WTC11 (cell line): ENCODE results near the gene RNF149. TPM values are rescaled to one million over a fixed set of nuclear protein-coding genes. Genes with fewer than 3 reads are reported as not detected.

Experiments
- ATAC-seq: fragments of 200-7000 bp; cut with Tn5 transposase; 2 replicates; pipeline ENCODE4 v1.10.0; 2021; ENCODE audit warnings: mild to moderate bottlenecking, moderate library complexity
- CTCF ChIA-PET: fragments of 300-600 bp; sonication (Branson Sonifier 250); formaldehyde crosslinking; loops from one replicate; lab custom pipeline; 2021; ENCODE audit warnings: antibody characterized with exemption; lab: Charles Lee
- POLR2A ChIA-PET: fragments of 350-600 bp; sonication (Branson Sonifier 250); formaldehyde crosslinking; loops from one replicate; lab custom pipeline; 2021; ENCODE audit warnings: antibody characterized with exemption; lab: Charles Lee
- DNase-seq: peaks from one replicate; pipeline ENCODE4 v3.0.0; 2021; ENCODE audit warnings: low spot score
- H3K27ac Mint-ChIP-seq: 2 replicates; pipeline ENCODE4 v1.8.0; 2021; ENCODE audit warnings: mixed read lengths
- H3K27me3 Mint-ChIP-seq: 2 replicates; pipeline ENCODE4 v1.8.0; 2021; ENCODE audit warnings: low read depth, mild to moderate bottlenecking, moderate library complexity, mixed read lengths
- H3K36me3 Mint-ChIP-seq: 2 replicates; pipeline ENCODE4 v1.8.0; 2021; ENCODE audit warnings: mixed read lengths
- H3K4me1 Mint-ChIP-seq: 2 replicates; pipeline ENCODE4 v1.8.0; 2022; ENCODE audit warnings: mixed read lengths
- H3K4me3 Mint-ChIP-seq: 2 replicates; pipeline ENCODE4 v1.8.0; 2021; ENCODE audit warnings: mild to moderate bottlenecking, moderate library complexity, mixed read lengths
- H3K9me3 Mint-ChIP-seq: 2 replicates; pipeline ENCODE4 v1.8.0; 2021; ENCODE audit warnings: mixed read lengths
- ATF1 ChIP-seq: sonication (generic); formaldehyde crosslinking; IDR thresholded peaks from 2 replicates; pipeline ENCODE4 v1.8.1; 2023; ENCODE audit warnings: mild to moderate bottlenecking, moderate library complexity, missing genetic modification reagents
- CBFB ChIP-seq: sonication (generic); formaldehyde crosslinking; IDR thresholded peaks from 2 replicates; pipeline ENCODE4 v1.8.1; 2022; ENCODE audit warnings: mild to moderate bottlenecking, low read depth, missing genetic modification reagents
- E2F5 ChIP-seq: sonication (generic); formaldehyde crosslinking; IDR thresholded peaks from 2 replicates; pipeline ENCODE4 v1.8.1; 2022; ENCODE audit warnings: mild to moderate bottlenecking, moderate library complexity, missing genetic modification reagents
- FOXK1 ChIP-seq: sonication (generic); formaldehyde crosslinking; IDR thresholded peaks from 2 replicates; pipeline ENCODE4 v1.8.0; 2022; ENCODE audit warnings: mild to moderate bottlenecking, moderate library complexity, missing genetic modification reagents
- GTF2I ChIP-seq: fragments of 250-450 bp; sonication (Bioruptor Pico); conservative IDR thresholded peaks from 2 replicates; pipeline ENCODE4 v1.4.0; 2021; ENCODE audit warnings: mild to moderate bottlenecking
- JAZF1 ChIP-seq: fragments of 250-450 bp; sonication (Bioruptor Pico); IDR thresholded peaks from 2 replicates; pipeline ENCODE4 v1.9.0; 2021; ENCODE audit warnings: moderate library complexity, mild to moderate bottlenecking, inconsistent platforms
- MXD4 ChIP-seq: fragments of 250-450 bp; sonication (Bioruptor Pico); IDR thresholded peaks from 2 replicates; pipeline ENCODE4 v1.8.0; 2021; ENCODE audit warnings: mild to moderate bottlenecking, moderate library complexity, borderline replicate concordance
- NFE2L1 ChIP-seq: sonication (generic); formaldehyde crosslinking; IDR thresholded peaks from 2 replicates; pipeline ENCODE4 v1.8.1; 2023; ENCODE audit warnings: missing genetic modification reagents
- RORB ChIP-seq: fragments of 250-450 bp; sonication (Bioruptor Pico); IDR thresholded peaks from 2 replicates; pipeline ENCODE4 v1.9.0; 2021; ENCODE audit warnings: mild to moderate bottlenecking
- SMAD3 ChIP-seq: sonication (generic); formaldehyde crosslinking; IDR thresholded peaks from 2 replicates; pipeline ENCODE4 v1.8.0; 2022; ENCODE audit warnings: missing genetic modification reagents, mild to moderate bottlenecking, borderline replicate concordance
- SOX15 ChIP-seq: fragments of 250-450 bp; sonication (Bioruptor Pico); IDR thresholded peaks from 2 replicates; pipeline ENCODE4 v1.9.0; 2021; ENCODE audit warnings: mild to moderate bottlenecking
- SP1 ChIP-seq: sonication (generic); formaldehyde crosslinking; conservative IDR thresholded peaks from 2 replicates; pipeline ENCODE4 v1.8.1; 2022; ENCODE audit warnings: missing genetic modification reagents
- TEAD1 ChIP-seq: sonication (generic); formaldehyde crosslinking; IDR thresholded peaks from 2 replicates; pipeline ENCODE4 v1.8.0; 2022; ENCODE audit warnings: mild to moderate bottlenecking, missing genetic modification reagents
- TP53 ChIP-seq: sonication (generic); formaldehyde crosslinking; IDR thresholded peaks from 2 replicates; pipeline ENCODE4 v1.8.1; 2023; ENCODE audit warnings: mild to moderate bottlenecking, missing genetic modification reagents
- USF2 ChIP-seq: sonication (generic); formaldehyde crosslinking; IDR thresholded peaks from 2 replicates; pipeline ENCODE4 v1.8.1; 2023; ENCODE audit warnings: mild to moderate bottlenecking, missing genetic modification reagents, moderate library complexity
- ZNF219 ChIP-seq: sonication (generic); formaldehyde crosslinking; IDR thresholded peaks from 2 replicates; pipeline ENCODE4 v1.8.0; 2023; ENCODE audit warnings: missing genetic modification reagents, mild to moderate bottlenecking, borderline replicate concordance
- ZNF512 ChIP-seq: sonication (generic); formaldehyde crosslinking; IDR thresholded peaks from 2 replicates; pipeline ENCODE4 v1.8.1; 2022; ENCODE audit warnings: missing genetic modification reagents, borderline replicate concordance
- ZNF671 ChIP-seq: fragments of 250-450 bp; sonication (Bioruptor Pico); IDR thresholded peaks from 2 replicates; pipeline ENCODE4 v1.8.0; 2021; ENCODE audit warnings: mild to moderate bottlenecking
- total RNA-seq: library from RNA; stranded (reverse); gene quantifications from 3 replicates; pipeline ENCODE4 v1.2.3, GENCODE V29; 2021
- TF ChIP-seq, protein P1 (sequence below): sonication (generic); formaldehyde crosslinking; IDR thresholded peaks from 2 replicates; pipeline ENCODE4 v1.8.0; 2022; ENCODE audit warnings: mild to moderate bottlenecking, missing genetic modification reagents
- TF ChIP-seq, protein P2 (sequence below): fragments of 250-450 bp; sonication (Bioruptor Pico); conservative IDR thresholded peaks from 2 replicates; pipeline ENCODE4 v1.9.0; 2021; ENCODE audit warnings: mild to moderate bottlenecking
- TF ChIP-seq, protein P3 (sequence below): sonication (generic); formaldehyde crosslinking; IDR thresholded peaks from 2 replicates; pipeline ENCODE4 v1.8.1; 2022; ENCODE audit warnings: low read depth, missing genetic modification reagents, borderline replicate concordance
- TF ChIP-seq, protein P4 (sequence below): sonication (generic); formaldehyde crosslinking; IDR thresholded peaks from 2 replicates; pipeline ENCODE4 v1.8.0; 2023; ENCODE audit warnings: missing genetic modification reagents

The RNF149 gene
- total RNA-seq, 1 experiment from 2014 or later: 25.6 TPM

DNA sequence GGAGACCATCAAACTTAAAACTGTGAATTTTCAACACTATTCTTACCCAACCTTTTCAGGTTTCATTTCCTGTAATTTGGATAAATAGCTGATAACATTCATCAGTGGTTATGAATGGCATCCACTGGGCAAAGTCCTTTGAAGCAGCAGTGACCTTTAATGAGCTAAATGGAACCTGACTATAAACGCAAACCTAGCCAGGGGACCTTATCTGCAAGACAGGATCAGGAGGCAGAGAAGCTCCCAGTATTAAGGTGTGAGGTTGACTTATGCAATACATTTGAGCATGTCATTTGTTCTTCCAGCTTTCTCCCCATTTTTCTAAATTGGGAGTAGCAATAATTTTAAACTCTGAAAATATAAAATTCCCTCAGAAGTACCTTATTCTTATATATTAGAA is 40.4 kb upstream of the RNF149 start:
- no peak overlapping the region for H3K4me3 Mint-ChIP-seq
- no peaks in the 10 kb centered on the region for H3K9me3 Mint-ChIP-seq
- DNase-seq: no peak
- no peaks in the 10 kb centered on the region; the same call in 1 of the 2 replicates for H3K27me3 Mint-ChIP-seq
- ATAC-seq: no peak
- TF ChIP-seq JAZF1 (CRISPR knock-in tag): no peak
- TF ChIP-seq MXD4 (CRISPR knock-in tag): no peak
- TF ChIP-seq GTF2I (CRISPR knock-in tag): no peak
- TF ChIP-seq ZNF219 (CRISPR knock-in tag): no peak
- TF ChIP-seq, protein P1, sequence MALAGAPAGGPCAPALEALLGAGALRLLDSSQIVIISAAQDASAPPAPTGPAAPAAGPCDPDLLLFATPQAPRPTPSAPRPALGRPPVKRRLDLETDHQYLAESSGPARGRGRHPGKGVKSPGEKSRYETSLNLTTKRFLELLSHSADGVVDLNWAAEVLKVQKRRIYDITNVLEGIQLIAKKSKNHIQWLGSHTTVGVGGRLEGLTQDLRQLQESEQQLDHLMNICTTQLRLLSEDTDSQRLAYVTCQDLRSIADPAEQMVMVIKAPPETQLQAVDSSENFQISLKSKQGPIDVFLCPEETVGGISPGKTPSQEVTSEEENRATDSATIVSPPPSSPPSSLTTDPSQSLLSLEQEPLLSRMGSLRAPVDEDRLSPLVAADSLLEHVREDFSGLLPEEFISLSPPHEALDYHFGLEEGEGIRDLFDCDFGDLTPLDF (CRISPR knock-in tag): no peak
- TF ChIP-seq RORB (CRISPR knock-in tag): no peak
- no peak for TF ChIP-seq SP1 (CRISPR knock-in tag)
- TF ChIP-seq, protein P2, sequence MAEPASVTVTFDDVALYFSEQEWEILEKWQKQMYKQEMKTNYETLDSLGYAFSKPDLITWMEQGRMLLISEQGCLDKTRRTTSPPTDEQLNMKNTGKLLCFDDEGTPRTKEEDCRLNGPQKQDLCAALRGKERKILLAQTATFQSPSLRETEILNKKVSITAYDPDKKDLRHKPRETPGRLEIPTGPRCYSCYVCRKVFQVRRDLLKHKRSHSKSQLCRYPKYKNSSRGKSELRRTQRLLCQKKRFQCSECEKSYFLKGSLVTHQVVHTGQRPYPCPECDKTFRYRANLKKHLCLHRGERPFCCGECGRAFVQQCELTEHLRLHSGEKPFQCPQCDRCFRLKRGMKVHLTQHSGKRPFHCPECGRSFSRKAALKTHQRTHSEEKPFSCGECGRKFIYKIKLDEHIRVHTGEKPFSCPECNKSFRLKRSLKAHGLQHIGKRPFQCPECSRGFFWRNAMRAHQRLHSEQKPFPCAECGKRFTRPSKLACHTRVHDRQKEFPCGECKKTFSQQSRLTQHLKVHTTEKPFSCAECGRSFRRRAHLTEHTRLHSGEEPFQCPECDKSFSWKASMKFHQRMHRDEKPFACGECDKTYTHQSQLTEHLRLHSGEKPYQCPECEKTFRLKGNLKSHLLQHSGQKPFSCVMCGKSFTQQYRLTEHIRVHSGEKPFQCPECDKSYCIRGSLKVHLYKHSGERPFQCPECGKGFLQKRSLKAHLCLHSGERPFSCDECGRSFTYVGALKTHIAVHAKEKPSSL (CRISPR knock-in tag): no peak
- no peak for TF ChIP-seq NFE2L1 (CRISPR knock-in tag)
- no peak for TF ChIP-seq TP53 (CRISPR knock-in tag)
- no peak for TF ChIP-seq SMAD3
- TF ChIP-seq ATF1 (CRISPR knock-in tag): no peak
- no peak for TF ChIP-seq TEAD1 (CRISPR knock-in tag)
- TF ChIP-seq FOXK1 (CRISPR knock-in tag): no peak
- no peak for TF ChIP-seq ZNF512
- TF ChIP-seq, protein P3, sequence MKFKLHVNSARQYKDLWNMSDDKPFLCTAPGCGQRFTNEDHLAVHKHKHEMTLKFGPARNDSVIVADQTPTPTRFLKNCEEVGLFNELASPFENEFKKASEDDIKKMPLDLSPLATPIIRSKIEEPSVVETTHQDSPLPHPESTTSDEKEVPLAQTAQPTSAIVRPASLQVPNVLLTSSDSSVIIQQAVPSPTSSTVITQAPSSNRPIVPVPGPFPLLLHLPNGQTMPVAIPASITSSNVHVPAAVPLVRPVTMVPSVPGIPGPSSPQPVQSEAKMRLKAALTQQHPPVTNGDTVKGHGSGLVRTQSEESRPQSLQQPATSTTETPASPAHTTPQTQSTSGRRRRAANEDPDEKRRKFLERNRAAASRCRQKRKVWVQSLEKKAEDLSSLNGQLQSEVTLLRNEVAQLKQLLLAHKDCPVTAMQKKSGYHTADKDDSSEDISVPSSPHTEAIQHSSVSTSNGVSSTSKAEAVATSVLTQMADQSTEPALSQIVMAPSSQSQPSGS (CRISPR knock-in tag): no peak
- TF ChIP-seq, all 79 proteins: peak for 0
- no peaks in the 10 kb centered on the region for H3K36me3 Mint-ChIP-seq
- no peak overlapping the region for H3K27ac Mint-ChIP-seq
- ChIA-PET POLR2A (no interaction called here), CTCF (interaction anchor here (1.3 to 2.8 kb wide), 3 partner anchors 38 to 52 kb away, joined by 3 to 16 read pairs (median 4); partner anchors contain the start of genes CREG2 and RNF149)
- H3K4me1 Mint-ChIP-seq: peaks cover 6% of the 10 kb centered on the region

GRCh38 chr2:101346909-101347308 is 38.4 kb upstream of the RNF149 start:
- TF ChIP-seq SOX15 (no peak), USF2 (CRISPR knock-in tag) (no peak), E2F5 (no peak), ZNF671 (no peak), GTF2I (CRISPR knock-in tag) (no peak), CBFB (no peak), FOXK1 (CRISPR knock-in tag) (no peak)
- TF ChIP-seq, protein P4, sequence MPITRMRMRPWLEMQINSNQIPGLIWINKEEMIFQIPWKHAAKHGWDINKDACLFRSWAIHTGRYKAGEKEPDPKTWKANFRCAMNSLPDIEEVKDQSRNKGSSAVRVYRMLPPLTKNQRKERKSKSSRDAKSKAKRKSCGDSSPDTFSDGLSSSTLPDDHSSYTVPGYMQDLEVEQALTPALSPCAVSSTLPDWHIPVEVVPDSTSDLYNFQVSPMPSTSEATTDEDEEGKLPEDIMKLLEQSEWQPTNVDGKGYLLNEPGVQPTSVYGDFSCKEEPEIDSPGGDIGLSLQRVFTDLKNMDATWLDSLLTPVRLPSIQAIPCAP (CRISPR knock-in tag): no peak
- POLR2A ChIA-PET: no interaction called here

More at GRCh38 chr2:101346909-101347308, 38.4 kb upstream of the RNF149 start:
- H3K4me3 Mint-ChIP-seq: no peak overlapping the region
- H3K4me1 Mint-ChIP-seq: peaks cover 18% of the 10 kb centered on the region
- H3K27me3 Mint-ChIP-seq: peaks cover under 1% of the 10 kb centered on the region; the same call in 1 of the 2 replicates
- no peak overlapping the region for H3K27ac Mint-ChIP-seq
- peaks cover 2% of the 10 kb centered on the region; the same call in 1 of the 2 replicates for H3K36me3 Mint-ChIP-seq
- CTCF ChIA-PET: no interaction called here
- H3K9me3 Mint-ChIP-seq: peaks cover 2% of the 10 kb centered on the region
- ATAC-seq: no peak
- no peak for DNase-seq
